Endometrial microvascular endothelial cells (primary cell): ENCODE measurements around the gene CDH3. TPM values are rescaled to one million over a fixed set of nuclear protein-coding genes. Genes with fewer than 3 reads are reported as not detected.

ENCODE experiments used
- in situ Hi-C: cut with HindIII; loops from 2 replicates; pipeline ENCODE4 v1.10.0; 2017; ENCODE audit warnings: low sequenced_read_pairs, low pct_unique_long_range_greater_than_20kb; ENCODE audit errors: inconsistent ontology term
- total RNA-seq: library from RNA; depleted of rRNA; stranded (reverse); fragments of >200 nt; gene quantifications from one replicate; pipeline ENCODE4 v1.2.3, GENCODE V29; 2015; ENCODE audit errors: inconsistent ontology term

The CDH3 gene
- total RNA-seq, result not detected

DNA sequence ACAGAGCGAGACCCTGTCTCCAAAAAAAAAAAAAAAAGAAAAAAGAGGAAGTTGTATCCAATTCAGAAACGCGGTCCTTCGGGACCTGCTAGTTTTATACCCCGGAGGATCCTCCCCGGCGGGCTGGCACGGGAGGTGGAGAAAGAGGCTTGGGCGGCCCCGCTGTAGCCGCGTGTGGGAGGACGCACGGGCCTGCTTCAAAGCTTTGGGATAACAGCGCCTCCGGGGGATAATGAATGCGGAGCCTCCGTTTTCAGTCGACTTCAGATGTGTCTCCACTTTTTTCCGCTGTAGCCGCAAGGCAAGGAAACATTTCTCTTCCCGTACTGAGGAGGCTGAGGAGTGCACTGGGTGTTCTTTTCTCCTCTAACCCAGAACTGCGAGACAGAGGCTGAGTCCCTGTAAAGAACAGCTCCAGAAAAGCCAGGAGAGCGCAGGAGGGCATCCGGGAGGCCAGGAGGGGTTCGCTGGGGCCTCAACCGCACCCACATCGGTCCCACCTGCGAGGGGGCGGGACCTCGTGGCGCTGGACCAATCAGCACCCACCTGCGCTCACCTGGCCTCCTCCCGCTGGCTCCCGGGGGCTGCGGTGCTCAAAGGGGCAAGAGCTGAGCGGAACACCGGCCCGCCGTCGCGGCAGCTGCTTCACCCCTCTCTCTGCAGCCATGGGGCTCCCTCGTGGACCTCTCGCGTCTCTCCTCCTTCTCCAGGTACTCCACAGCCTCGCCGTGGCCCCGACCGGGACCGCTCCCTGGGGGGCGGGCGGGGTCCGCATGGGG lies at the start of gene CDH3:
TSS of gene CDH3 (plus strand) at position 596 of the 779 bp plus-strand sequence. CDS start at position 666, 70 bp downstream.
- in situ Hi-C loops, result no loop called here

DNA sequence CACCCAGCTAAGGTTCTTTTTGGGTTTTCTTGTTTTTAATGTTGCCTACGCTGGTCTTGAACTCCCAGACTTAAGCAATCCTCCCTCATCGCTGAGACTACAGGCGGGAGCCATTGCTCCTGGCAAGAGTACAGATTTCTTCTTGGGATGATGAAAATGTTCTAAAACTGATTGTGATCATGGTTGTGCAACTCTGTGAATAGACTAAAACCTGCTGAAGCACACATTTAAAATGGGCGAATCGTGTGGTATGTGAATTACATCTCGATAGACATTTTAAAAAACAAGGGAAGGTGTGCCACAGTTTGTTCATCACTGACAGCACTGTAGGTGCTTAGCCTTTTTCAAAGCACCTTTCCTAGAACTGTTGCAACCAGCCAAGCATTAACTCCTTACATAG lies 48.8 kb upstream of the CDH3 start:
- in situ Hi-C loops, result no loop called here

DNA sequence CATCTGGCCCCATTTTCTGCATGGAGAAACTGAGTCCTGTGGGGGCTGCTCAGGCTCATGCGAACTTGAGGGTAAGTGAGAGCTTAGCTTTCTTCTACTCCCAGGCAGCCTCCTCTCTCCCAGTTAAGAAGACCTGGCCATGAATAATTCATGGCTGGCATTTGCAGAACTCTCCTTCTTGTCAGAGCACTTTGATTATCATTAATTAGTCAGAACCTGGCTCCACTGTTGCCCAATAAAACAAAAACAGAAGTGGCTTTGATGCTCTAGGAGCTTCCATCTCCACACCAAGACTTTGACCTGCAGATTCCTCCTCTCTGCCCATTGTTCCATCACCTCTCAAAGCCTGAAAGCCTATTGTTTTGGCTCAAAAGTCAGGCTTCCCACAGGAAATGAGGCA lies 45.5 kb upstream of the CDH3 start:
- in situ Hi-C loops, result no loop called here

DNA sequence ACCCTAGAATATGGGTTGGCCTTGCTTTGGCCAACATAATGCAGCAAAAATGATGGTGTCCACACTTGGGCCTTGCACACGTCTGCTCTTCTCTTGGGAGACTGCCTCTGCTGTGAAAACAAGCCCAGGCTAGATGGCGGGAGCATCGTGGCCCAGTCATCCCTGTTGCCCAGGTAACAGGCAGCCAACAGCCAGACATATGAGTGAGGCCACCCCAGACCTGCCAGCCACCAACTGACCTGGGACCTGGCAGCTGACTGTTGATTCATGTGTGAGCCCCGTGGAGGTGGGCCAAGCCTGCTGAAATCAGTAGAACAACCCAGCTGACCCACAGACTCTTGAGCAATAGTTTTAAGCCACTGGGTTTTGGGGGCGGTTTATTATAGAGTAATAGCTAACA lies 39.4 kb upstream of the CDH3 start:
- in situ Hi-C loops, result no loop called here

DNA sequence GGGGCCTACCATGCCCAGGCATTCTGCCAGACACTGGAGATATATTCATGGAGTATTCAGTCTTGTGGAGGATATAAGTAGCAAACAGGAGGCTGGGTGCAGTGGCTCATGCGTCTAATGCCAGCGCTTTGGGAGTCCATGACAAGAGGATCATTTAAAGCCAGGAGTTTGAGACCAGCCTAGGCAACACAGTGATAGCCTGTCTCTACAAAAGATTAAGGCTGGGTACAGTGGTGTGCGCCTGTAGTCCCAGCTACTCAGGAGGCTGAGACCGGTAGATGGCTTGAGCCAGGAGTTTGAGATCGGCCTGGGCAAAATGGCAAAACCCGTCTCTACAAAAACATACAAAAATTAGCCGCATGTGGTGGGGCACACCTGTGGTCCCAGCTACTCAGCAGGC lies 37.7 kb upstream of the CDH3 start:
- in situ Hi-C loops, result no loop called here

DNA sequence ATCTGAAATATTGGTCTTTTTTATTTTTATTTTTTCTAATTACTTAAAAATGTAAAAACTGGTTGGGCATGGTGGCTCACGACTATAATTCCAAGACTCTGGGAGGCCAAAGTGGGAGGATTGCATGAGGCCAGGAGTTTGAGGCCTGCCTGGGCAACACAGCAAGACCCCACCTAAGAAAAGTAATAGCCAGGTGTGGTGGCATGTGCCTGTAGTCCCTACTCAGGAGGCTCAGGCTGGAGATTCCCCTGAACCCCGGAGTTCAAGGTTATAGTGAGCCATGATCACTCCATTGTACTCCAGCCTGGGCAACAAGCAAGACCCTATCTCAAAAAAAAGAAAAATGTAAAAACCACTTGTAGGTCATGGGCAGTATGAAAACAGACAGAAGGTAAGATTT lies 36.8 kb upstream of the CDH3 start:
- in situ Hi-C loops, result no loop called here

DNA sequence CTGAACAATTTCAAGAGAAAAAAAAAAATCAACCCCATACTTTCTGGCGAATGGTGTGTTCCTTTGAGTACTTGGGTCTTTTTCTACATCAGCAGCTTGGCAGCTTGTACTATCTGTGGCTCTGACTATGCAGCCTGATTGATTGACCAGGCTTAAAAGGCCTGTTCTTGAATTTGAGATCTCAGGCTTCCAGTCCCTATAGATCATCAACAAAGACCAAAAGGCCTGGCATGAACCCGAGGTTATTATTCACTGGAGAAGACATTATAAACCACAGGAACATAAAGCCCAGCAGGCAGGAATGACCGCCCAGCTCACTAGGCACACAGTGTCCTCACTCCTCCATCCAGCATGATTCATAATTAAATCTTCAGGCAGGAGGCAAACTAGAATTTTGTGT lies 32.1 kb upstream of the CDH3 start:
- in situ Hi-C loops, result no loop called here

DNA sequence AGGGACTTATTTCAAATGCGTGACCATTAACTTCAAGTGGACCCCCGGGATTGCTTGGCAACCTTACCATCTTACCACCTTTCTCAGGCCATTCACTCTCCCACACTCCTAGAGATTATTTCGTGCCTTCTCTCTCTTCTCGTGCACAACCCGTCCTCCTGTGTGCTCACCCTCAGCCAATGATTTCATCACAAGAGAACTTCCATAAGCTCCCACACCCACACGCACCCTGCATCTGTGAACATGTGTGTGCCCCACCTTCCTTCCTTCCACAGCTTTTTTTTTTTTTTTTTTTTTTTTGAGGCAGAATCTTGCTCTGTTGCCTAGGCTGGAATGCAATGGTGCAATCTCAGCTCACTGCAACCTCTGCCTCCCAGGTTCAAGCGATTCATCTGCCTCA lies 27.4 kb upstream of the CDH3 start:
- in situ Hi-C loops, result no loop called here

DNA sequence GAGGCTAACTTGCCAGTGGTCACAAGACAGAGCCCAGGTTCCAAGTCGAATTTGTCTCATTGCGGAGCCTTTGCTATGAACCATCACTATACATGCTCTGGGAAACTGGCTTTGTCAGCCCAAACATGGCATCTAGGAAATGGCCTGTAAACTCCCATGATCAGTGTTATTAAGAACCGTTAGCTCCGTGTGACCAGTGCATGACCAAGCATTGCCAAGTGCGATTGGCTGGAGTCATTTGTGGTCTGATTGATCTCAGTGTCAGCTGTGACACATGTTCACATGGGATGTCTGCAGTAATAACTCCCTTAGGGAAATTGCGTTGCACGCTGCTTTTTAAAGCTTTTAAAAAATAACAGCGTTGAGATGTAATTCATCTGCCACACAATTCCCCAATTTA lies 18.6 kb upstream of the CDH3 start:
- in situ Hi-C loops, result no loop called here

DNA sequence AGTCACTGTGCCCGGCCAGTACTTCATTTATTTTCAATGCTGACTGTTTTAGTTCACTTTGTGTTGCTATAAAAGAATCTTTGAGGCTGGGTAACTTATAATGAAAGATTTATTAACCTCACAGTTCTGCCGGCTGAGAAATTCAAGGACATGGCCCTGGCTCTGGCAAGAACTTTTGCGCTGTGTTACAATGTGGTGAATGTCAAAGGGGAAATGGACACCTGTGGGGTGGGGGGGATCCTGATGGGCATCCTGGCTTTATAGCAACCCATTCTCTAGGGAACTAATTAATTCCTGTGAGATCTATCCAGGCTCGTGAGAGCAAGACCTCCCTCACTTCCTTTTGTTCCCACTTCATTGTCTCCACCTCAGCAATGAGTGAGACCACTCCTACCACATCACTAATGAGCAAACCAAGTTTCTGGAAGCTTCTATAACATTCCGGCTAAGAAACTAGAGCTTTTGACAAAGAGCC lies 17.1 kb upstream of the CDH3 start:
- in situ Hi-C loops, result no loop called here

DNA sequence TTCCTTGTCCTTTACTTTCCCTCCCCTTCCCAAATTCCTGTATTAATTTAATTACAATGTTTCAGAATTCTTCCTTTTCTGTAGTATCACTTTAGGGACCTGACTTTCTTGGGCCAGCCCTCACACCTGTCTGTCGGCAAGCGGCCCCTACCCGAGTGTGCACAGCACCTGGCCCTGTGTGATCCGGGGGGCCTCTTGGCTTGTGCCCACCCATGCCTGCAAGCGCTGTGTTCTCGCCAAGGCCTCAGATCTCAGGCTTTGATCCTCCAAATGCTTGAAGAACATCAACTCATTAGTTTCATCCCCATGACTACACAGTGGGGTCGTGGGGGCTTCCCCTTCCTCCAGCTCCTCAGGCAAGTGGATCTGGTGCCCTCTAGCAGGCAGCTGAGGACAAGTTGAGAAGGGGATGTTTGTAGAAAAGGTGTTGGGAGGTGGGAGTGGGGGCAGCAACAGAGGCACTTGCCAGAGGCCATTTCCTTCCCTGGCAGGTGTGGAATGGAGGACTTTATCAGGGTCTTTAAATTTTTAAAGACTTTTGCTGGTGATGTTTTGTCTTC lies 15.7 kb upstream of the CDH3 start:
- in situ Hi-C loops, result no loop called here

DNA sequence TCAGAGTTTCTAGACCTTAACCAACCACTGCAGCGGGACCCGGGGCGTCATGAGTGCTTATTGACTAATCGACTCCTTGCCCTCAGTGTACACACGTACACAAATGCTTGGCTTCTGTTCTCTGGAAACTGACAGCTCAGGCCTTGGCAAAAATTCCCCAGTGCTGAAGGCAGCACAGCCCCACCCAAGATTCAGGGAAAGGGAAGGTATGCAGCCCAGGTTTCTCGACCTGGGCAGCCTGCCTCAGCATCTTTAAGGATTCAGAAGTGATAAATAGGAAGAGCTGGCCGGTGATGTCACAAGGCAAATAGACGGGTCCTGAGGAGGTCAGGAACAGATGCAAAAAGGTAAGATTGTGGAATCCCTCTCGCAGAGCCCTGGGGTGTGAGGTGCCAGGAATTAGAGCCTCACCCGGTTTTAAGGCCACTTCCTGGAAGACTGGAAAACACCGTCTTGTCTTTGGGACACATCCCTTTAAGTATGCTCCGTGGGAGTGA lies 9.0 kb upstream of the CDH3 start:
- in situ Hi-C loops, result no loop called here

DNA sequence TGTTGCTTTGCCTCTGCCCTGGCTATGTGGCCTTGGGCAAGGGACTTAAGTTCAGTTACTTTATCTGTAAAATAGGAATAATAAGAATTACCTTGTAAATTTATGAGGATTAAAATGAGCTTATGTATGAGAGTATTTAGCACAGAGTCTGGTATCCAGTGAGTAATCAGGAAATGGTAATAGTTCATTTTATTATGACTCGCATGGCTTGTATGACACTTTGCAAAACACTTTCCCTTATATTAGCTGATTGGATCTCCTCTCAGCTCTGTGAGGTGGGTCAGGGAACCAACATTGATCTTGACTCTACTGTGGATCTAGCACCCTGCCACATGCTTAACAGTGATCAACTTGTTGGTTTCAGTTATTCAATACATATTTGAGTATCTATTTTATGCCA lies 8.3 kb upstream of the CDH3 start:
- in situ Hi-C loops, result no loop called here

DNA sequence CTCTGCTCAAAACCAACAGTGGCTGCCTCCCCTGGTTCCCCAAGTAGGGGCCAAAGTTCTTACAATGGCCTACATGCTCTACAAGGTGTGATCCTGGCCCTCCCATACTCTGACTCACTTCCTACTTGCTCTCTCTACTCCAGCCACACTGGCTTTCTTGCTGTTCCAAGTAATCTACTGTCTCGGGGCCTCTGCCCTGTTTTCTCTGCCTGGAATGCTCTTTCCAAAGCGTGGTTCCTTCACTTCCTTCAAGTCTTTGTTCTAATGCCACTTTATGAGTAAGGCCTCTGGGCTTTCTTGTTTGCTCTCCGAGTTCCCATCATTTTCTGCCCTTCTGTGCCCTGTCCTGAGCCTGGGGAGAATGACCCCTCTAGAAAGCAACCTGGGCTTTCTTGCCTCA lies 4.1 kb upstream of the CDH3 start:
- in situ Hi-C loops, result no loop called here

DNA sequence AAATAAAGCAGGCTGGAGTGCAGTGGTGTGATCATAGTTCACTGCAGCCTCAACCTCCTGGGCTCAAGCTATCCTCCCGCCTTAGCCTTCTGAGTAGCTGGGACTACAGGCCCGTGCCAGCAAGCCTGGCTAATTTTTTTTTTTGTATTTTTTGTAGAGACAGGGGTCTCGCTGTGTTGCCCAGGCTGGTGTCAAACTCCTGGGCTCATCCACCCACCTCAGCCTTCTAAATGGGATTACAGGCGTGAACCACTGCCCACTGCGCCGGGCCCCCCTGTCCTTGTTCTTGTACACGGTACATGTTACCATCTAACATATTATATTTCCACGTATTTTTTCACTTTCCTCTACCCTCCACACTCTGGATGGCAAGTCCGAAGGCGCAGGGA lies 3.1 kb upstream of the CDH3 start:
- in situ Hi-C loops, result no loop called here

DNA sequence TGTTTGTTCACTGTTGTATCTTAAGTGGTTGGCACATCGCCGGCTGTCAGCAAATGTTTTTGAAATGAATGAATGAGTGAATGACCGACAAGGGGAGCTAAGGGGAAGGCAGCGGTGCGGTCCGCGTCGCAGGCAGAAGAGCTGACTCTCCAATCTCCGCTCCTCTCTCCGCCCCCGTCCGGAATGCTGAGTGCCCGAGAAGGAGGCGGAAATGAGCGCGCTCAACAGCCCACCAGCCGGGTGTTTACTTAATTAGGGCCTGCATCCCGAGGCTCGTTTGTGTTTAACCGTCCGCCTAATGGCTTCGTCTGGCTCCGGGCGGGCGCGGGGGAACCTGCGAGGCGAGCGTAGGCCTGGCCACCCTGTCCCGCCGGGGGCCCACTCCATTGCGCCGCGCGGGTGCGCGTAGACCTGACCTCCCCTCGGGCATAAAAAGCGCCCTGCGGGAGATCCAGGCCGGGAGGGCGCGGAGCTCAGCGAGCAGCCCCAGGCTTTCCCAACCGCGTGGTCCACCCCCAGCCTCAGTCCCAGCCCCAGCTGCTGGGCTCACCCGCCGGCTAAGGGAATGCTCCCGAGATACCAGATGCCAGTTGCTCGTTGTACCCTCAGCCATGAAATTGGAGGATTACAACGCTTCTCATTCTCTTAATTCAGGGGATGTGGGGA lies 2.5 kb upstream of the CDH3 start:
- in situ Hi-C loops, result no loop called here

DNA sequence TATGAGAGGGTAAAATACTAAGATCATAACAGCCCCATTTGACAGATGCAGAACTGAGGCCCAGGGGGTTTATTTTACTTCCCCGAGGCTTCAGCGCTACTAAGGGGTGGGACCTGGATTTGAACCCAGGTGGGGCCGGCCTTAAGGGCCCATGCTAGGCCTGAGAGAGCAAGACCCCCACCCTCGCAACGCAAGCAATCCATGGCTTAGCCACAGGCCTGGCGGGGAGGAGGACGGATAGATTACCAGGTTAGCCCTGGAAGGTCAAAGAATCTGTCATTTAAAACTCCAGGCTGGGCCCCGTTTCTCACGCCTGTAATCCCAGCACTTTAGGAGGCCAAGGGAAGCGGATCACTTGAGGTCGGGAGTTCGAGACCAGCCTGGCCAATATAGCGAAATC lies 1.9 kb upstream of the CDH3 start:
- in situ Hi-C loops, result no loop called here

DNA sequence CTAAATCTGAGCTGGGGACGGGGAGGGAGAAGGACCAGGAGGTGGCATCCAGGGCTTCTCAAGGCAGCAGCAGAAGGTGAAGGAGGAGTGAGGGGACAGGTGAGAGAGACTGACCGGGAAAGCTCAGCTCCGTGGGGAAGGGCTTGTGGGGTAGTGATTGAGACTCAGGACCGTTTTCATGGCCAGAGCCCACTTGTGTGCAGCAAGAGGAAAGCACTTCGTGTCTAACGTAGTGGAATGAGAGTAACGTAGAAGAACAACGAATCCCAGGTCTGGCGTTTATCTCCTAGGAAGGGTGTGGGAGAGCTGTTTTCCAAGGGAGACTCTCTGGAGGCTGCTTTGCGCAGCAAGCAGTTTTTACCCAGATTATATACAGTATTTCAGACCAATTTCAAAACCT lies 1.3 kb upstream of the CDH3 start:
- in situ Hi-C loops, result no loop called here

DNA sequence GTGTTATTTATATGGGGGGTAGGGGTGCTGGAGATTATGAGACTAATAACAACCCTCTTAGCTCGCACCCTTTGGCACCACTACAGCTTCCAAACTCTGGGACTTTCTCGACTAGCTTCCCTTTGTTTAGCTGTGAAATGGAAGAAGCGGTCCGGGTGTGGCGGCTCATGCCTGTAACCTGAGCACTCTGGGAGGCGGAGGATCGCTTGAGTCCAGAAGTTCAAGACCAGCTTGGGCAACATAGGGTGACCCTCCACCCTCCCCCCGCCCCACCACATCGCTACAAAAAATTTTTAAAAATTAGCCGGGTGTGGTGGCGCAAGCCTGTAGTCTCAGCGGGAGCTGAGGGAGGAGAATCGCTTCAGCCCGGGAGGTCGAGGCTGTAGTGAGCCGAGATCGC lies 814 bp upstream of the CDH3 start:
- in situ Hi-C loops, result no loop called here
